ENCODE measurements around the gene MRPL30.

DNA sequence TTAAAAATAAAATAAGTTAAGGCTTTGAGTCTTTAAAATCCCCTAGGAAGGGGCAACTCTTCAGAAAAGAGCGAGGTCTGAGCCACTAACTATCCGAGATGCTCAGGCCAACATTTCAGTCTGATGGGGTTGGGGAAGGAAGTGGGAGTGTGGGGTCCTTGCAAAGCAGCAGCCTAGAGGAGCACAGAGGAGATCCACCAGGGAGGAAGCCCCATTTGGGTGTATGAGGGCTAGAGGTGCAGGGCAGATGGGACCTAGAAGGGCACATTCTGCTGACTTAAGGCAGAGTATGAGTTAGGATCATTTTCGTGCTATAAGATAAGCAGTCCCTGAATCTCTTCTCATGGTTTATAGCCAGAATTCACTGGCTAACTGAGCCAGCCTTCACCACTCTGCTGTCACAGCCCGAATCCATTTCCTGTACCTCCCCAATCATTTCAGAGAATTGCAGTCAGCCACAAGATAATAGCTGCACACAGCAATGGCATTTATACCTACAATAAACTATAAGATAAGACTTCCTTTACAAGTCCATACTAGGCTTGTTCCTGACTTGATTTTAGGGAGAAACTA, 37.0 kb downstream of the MRPL30 start:
- no peak for TF ChIP-seq EP300 (IDR thresholded peaks at IDR 0.05; ENCODE audit: borderline replicate concordance)
- TF ChIP-seq, protein P1, sequence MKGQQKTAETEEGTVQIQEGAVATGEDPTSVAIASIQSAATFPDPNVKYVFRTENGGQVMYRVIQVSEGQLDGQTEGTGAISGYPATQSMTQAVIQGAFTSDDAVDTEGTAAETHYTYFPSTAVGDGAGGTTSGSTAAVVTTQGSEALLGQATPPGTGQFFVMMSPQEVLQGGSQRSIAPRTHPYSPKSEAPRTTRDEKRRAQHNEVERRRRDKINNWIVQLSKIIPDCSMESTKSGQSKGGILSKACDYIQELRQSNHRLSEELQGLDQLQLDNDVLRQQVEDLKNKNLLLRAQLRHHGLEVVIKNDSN (IDR thresholded peaks at IDR 0.05) = no peak
- TF ChIP-seq FOXM1 (IDR thresholded peaks at IDR 0.05; ENCODE audit: borderline replicate concordance, low read depth) = no peak
- TF ChIP-seq, protein P2, sequence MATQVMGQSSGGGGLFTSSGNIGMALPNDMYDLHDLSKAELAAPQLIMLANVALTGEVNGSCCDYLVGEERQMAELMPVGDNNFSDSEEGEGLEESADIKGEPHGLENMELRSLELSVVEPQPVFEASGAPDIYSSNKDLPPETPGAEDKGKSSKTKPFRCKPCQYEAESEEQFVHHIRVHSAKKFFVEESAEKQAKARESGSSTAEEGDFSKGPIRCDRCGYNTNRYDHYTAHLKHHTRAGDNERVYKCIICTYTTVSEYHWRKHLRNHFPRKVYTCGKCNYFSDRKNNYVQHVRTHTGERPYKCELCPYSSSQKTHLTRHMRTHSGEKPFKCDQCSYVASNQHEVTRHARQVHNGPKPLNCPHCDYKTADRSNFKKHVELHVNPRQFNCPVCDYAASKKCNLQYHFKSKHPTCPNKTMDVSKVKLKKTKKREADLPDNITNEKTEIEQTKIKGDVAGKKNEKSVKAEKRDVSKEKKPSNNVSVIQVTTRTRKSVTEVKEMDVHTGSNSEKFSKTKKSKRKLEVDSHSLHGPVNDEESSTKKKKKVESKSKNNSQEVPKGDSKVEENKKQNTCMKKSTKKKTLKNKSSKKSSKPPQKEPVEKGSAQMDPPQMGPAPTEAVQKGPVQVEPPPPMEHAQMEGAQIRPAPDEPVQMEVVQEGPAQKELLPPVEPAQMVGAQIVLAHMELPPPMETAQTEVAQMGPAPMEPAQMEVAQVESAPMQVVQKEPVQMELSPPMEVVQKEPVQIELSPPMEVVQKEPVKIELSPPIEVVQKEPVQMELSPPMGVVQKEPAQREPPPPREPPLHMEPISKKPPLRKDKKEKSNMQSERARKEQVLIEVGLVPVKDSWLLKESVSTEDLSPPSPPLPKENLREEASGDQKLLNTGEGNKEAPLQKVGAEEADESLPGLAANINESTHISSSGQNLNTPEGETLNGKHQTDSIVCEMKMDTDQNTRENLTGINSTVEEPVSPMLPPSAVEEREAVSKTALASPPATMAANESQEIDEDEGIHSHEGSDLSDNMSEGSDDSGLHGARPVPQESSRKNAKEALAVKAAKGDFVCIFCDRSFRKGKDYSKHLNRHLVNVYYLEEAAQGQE (IDR thresholded peaks at IDR 0.05; ENCODE audit: low read depth) = no peak
- TF ChIP-seq, protein P3, sequence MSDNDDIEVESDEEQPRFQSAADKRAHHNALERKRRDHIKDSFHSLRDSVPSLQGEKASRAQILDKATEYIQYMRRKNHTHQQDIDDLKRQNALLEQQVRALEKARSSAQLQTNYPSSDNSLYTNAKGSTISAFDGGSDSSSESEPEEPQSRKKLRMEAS (IDR thresholded peaks at IDR 0.05) = no peak
- TF ChIP-seq EGR1 (IDR thresholded peaks at IDR 0.05) = no peak
- no peak for TF ChIP-seq TAF1 (IDR thresholded peaks at IDR 0.05; ENCODE audit: low read depth)
- TF ChIP-seq TCF12 (IDR thresholded peaks at IDR 0.05; ENCODE audit: low read depth) = no peak
- no peak for TF ChIP-seq YY1 (IDR thresholded peaks at IDR 0.05; ENCODE audit: low read depth)
- no peak for TF ChIP-seq CEBPB (IDR thresholded peaks at IDR 0.05)

Data from Ishikawa (cell line).